K562 (cell line): ENCODE measurements around the gene ATP5PB. TPM values are rescaled to one million over a fixed set of nuclear protein-coding genes. Genes with fewer than 3 reads are reported as not detected.

Source experiments
- ATF7 ChIP-seq: fragments of 450-650 bp; IDR thresholded peaks from 2 replicates; pipeline ENCODE4 v1.7.1; 2014; ENCODE audit warnings: mild to moderate bottlenecking, moderate library complexity
- BRCA1 ChIP-seq, 2 experiments: fragments of 450-650 bp in 1 of 2; sonication (generic) in 1 of 2; formaldehyde crosslinking in 1 of 2; IDR thresholded peaks; 2 replicates each; pipeline versions ENCODE4 v1.5.0 to v1.6.1; 2017 to 2020; ENCODE audit warnings: mild to moderate bottlenecking in 1 of 2, missing genetic modification reagents in 1 of 2
- BRD9 ChIP-seq: fragments of 450-650 bp; IDR thresholded peaks from 2 replicates; pipeline ENCODE4 v1.6.1; 2018; ENCODE audit warnings: low read depth; ENCODE audit not compliant: partially characterized antibody
- CBX3 ChIP-seq, 2 experiments: IDR thresholded peaks; 1 replicate in 1 of 2; 2 replicates in 1 of 2; pipeline ENCODE4 v1.6.1; 2012; ENCODE audit warnings: inconsistent platforms in 2 of 2, low read length in 2 of 2, borderline replicate concordance in 1 of 2, control low read depth in 1 of 2
- CHD4 ChIP-seq: fragments of 200-600 bp; sonication (generic); IDR thresholded peaks from 3 replicates; pipeline ENCODE4 v1.6.1; 2012; ENCODE audit warnings: low read depth, mild to moderate bottlenecking, mixed read lengths, low read length, inconsistent platforms; ENCODE audit not compliant: insufficient read depth, insufficient replicate concordance, poor library complexity, severe bottlenecking
- COPS2 ChIP-seq: fragments of 450-650 bp; conservative IDR thresholded peaks from 2 replicates; pipeline ENCODE4 v1.6.1; 2016; ENCODE audit warnings: mild to moderate bottlenecking, moderate library complexity
- EZH2 ChIP-seq: IDR thresholded peaks from 2 replicates; pipeline ENCODE4 v1.6.1; 2012; ENCODE audit warnings: low read depth, mild to moderate bottlenecking, inconsistent platforms, low read length, borderline replicate concordance
- KLF1 ChIP-seq: fragments of 450-650 bp; IDR thresholded peaks from 2 replicates; pipeline ENCODE4 v1.6.1; 2016; ENCODE audit warnings: missing genetic modification characterization, missing compliant biosample characterization
- MEF2D ChIP-seq: conservative IDR thresholded peaks from 2 replicates; pipeline ENCODE4 v1.6.1; 2016; ENCODE audit warnings: low read depth, missing genetic modification characterization, missing compliant biosample characterization
- MTF1 ChIP-seq: fragments of 250-450 bp; sonication (Bioruptor Pico); IDR thresholded peaks from 2 replicates; pipeline ENCODE4 v1.9.0; 2021; ENCODE audit warnings: moderate library complexity, mild to moderate bottlenecking, inconsistent platforms, borderline replicate concordance
- RUNX1 ChIP-seq: sonication (generic); IDR thresholded peaks from 2 replicates; pipeline ENCODE4 v1.6.1; 2016; ENCODE audit warnings: antibody characterized with exemption, low read depth
- TEAD1 ChIP-seq, 2 experiments: fragments of 450-650 bp in 1 of 2; sonication (generic) in 1 of 2; formaldehyde crosslinking; IDR thresholded peaks; 2 replicates each; pipeline versions ENCODE4 v1.4.0 to v1.8.0; 2020 to 2022; ENCODE audit warnings: mild to moderate bottlenecking in 2 of 2, missing genetic modification reagents in 1 of 2
- ZC3H11A ChIP-seq: IDR thresholded peaks from 2 replicates; pipeline ENCODE4 v1.6.1; 2012; ENCODE audit warnings: low read depth, low read length, improper control_type of control experiment
- ZNF41 ChIP-seq: fragments of 250-450 bp; sonication (Bioruptor Pico); conservative IDR thresholded peaks from 2 replicates; pipeline ENCODE4 v1.4.0; 2020; ENCODE audit warnings: mild to moderate bottlenecking
- ZNF512 ChIP-seq: IDR thresholded peaks from 2 replicates; pipeline ENCODE4 v1.6.1; 2016; ENCODE audit warnings: missing genetic modification characterization, missing compliant biosample characterization
- polyA plus RNA-seq, 8 experiments: library from polyadenylated mRNA; depleted of rRNA in 4 of 8; stranded (reverse) in 5 of 8; unstranded in 3 of 8; fragments of >200 nt; fragmentation: Nextera tagmentation in 2 of 8; fragmentation: Illumina TruSeq in 1 of 8; extraction: Ambion mirVana in 2 of 8; extraction: Trizol in 1 of 8; gene quantifications; 2 replicates each; pipeline versions ENCODE4 v1.2.1 to v1.2.3, GENCODE V29; 2011 to 2014; ENCODE audit warnings: inconsistent platforms in 1 of 8, missing spikeins in 1 of 8
- total RNA-seq, 7 experiments: library from RNA; depleted of rRNA in 6 of 7; stranded (reverse); fragments of >200 nt in 6 of 7; fragmentation: Illumina TruSeq in 2 of 7; extraction: Trizol in 2 of 7; gene quantifications; 2 replicates each; pipeline versions ENCODE4 v1.2.1 to v1.2.3, GENCODE V29; 2011 to 2021; ENCODE audit warnings: low replicate concordance in 1 of 7
- TF ChIP-seq, protein P1 (sequence below): fragments of 250-450 bp; sonication (Bioruptor Pico); IDR thresholded peaks from 2 replicates; pipeline ENCODE4 v1.8.0; 2022; ENCODE audit warnings: moderate library complexity, mild to moderate bottlenecking, inconsistent platforms
- TF ChIP-seq, protein P2 (sequence below): fragments of 450-650 bp; IDR thresholded peaks from 2 replicates; pipeline ENCODE4 v1.6.1; 2016; ENCODE audit warnings: low read depth

Gene ATP5PB
- total and polyA plus RNA-seq, 9 of the 15 experiments (the other 6 are each of a cell fraction or from before 2014, with no cell fraction given): 651 to 2,735 (median 1,061) TPM

- TF ChIP-seq RUNX1 (no peak), COPS2 (no peak), KLF1 (no peak), BRD9 (no peak), BRCA1 (IDR thresholded peaks at IDR 0.05) (no peak), BRCA1 (CRISPR knock-in tag; IDR thresholded peaks at IDR 0.05) (no peak), TEAD1 (CRISPR knock-in tag; IDR thresholded peaks at IDR 0.05) (peak in 1 of 2 experiments; percentile 84; a peak in 2 of 4 replicates), CBX3 (IDR thresholded peaks at IDR 0.05; ENCODE audit: borderline replicate concordance in 1 of 2, low read length in 2 of 2) (no peak), MEF2D (tag) (0 out of 2 replicates have a peak, but pooled peaks have one; percentile 58), MTF1 (CRISPR knock-in tag) (no peak), ATF7 (peak; percentile 36; the same call in 1 of the 2 replicates), ZC3H11A (no peak), ZNF41 (CRISPR knock-in tag) (peak; percentile 41; the same call in 1 of the 2 replicates), EZH2 (no peak), ZNF512 (tag) (no peak), CHD4 (peak; percentile 61)
- TF ChIP-seq, protein P1, sequence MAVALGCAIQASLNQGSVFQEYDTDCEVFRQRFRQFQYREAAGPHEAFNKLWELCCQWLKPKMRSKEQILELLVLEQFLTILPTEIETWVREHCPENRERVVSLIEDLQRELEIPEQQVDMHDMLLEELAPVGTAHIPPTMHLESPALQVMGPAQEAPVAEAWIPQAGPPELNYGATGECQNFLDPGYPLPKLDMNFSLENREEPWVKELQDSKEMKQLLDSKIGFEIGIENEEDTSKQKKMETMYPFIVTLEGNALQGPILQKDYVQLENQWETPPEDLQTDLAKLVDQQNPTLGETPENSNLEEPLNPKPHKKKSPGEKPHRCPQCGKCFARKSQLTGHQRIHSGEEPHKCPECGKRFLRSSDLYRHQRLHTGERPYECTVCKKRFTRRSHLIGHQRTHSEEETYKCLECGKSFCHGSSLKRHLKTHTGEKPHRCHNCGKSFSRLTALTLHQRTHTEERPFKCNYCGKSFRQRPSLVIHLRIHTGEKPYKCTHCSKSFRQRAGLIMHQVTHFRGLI: peak; percentile 90
- TF ChIP-seq, protein P2, sequence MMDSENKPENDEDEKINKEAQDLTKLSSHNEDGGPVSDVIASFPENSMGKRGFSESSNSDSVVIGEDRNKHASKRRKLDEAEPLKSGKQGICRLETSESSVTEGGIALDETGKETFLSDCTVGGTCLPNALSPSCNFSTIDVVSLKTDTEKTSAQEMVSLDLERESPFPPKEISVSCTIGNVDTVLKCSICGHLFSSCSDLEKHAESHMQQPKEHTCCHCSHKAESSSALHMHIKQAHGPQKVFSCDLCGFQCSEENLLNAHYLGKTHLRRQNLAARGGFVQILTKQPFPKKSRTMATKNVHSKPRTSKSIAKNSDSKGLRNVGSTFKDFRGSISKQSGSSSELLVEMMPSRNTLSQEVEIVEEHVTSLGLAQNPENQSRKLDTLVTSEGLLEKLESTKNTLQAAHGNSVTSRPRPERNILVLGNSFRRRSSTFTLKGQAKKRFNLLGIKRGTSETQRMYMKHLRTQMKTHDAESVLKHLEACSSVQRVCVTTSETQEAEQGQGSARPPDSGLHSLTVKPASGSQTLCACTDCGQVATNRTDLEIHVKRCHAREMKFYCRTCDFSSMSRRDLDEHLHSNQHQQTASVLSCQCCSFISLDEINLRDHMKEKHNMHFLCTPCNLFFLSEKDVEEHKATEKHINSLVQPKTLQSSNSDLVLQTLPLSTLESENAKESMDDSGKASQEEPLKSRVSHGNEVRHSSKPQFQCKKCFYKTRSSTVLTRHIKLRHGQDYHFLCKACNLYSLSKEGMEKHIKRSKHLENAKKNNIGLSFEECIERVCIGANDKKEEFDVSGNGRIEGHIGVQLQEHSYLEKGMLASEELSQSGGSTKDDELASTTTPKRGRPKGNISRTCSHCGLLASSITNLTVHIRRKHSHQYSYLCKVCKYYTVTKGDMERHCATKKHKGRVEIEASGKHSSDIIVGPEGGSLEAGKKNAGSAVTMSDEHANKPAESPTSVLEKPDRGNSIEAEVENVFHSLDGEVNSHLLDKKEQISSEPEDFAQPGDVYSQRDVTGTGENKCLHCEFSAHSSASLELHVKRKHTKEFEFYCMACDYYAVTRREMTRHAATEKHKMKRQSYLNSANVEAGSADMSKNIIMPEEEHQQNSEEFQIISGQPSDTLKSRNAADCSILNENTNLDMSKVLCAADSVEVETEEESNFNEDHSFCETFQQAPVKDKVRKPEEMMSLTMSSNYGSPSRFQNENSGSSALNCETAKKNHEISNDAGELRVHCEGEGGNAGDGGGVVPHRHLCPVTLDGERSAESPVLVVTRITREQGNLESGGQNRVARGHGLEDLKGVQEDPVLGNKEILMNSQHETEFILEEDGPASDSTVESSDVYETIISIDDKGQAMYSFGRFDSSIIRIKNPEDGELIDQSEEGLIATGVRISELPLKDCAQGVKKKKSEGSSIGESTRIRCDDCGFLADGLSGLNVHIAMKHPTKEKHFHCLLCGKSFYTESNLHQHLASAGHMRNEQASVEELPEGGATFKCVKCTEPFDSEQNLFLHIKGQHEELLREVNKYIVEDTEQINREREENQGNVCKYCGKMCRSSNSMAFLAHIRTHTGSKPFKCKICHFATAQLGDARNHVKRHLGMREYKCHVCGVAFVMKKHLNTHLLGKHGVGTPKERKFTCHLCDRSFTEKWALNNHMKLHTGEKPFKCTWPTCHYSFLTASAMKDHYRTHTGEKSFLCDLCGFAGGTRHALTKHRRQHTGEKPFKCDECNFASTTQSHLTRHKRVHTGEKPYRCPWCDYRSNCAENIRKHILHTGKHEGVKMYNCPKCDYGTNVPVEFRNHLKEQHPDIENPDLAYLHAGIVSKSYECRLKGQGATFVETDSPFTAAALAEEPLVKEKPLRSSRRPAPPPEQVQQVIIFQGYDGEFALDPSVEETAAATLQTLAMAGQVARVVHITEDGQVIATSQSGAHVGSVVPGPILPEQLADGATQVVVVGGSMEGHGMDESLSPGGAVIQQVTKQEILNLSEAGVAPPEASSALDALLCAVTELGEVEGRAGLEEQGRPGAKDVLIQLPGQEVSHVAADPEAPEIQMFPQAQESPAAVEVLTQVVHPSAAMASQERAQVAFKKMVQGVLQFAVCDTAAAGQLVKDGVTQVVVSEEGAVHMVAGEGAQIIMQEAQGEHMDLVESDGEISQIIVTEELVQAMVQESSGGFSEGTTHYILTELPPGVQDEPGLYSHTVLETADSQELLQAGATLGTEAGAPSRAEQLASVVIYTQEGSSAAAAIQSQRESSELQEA: no peak
Observed at GRCh38 chr1:111503585-111504060, 54.4 kb downstream of the ATP5PB start, which contains the start of the genes ADORA3 and TMIGD3 (continued).
